ENCODE measurements around the gene HNF4A. TPM values are rescaled to one million over a fixed set of nuclear protein-coding genes. Genes with fewer than 3 reads are reported as not detected.

Gene HNF4A
- total and polyA plus RNA-seq, 2 of the 4 experiments (the other 2 are of a cell fraction): not detected

DNA sequence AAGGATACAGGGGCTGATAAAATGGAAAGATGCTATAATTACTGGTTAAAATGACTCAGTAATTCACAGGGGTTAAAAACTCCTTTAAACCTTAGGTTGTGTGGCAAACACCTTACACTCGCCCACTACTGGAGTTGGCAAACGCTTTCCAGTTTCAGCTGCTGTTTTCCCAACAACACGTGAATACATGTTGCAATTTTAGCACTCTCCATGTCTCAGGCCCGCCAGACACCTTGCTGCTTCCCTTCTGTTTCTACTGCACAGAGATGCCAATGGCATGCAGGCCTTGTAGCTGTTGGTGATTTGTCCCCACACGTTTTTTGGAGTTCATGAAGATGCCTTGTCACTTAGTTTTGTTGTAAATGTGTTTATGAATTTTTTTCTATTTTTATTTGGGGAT is 114.8 kb downstream of the HNF4A start:
- no peak overlapping the region for H2AK9ac ChIP-seq (replicated peaks; ENCODE audit: low read depth, low read length, poor library complexity)
- no peak overlapping the region for H3K4me2 ChIP-seq (ENCODE audit: low read depth, low read length)
- no peak for ATAC-seq (ENCODE audit: low read depth)
- in situ Hi-C loops (cut with MboI; ENCODE audit: low sequenced_read_pairs): loop anchor here (10.0 kb wide), 2 partner anchors 144 to 256 kb away; partner anchors contain the start of gene OSER1
- H4K8ac ChIP-seq (ENCODE audit: low read depth in 2 of 2, low read length in 2 of 2): no peak overlapping the region
- ChIA-PET CTCF (interaction anchor here (0.5 to 1.1 kb wide), 2 partner anchors 103 to 140 kb away, joined by 3 read pairs; no protein-coding TSS in a partner anchor), POLR2A (ENCODE audit: unreplicated experiment) (no interaction called here)
- H3K14ac ChIP-seq (replicated peaks; ENCODE audit: low read depth, low read length): no peak overlapping the region
- H3K27ac ChIP-seq (ENCODE audit: insufficient read depth, low read length): no peak overlapping the region
- no peaks in the 10 kb centered on the region for H3K9me3 ChIP-seq (ENCODE audit: control insufficient read depth, insufficient read depth, low read length)
- H2AFZ ChIP-seq (replicated peaks; ENCODE audit: low read length, poor library complexity): no peak overlapping the region
- no peak overlapping the region for H4K5ac ChIP-seq (ENCODE audit: low read depth, low read length)
- DNase-seq: no peak
- no peak overlapping the region for H3K18ac ChIP-seq (ENCODE audit: low read depth, low read length)
- 30% methylated on average over 3 of the region's 5 CpGs; no CpG with 5 or more reads in 1 of the 2 experiments for WGBS, 2 experiments (ENCODE audit: extremely low coverage in 2 of 2, insufficient read length in 1 of 2)
- H2BK15ac ChIP-seq (ENCODE audit: low read depth, low read length): no peak overlapping the region
- no peak overlapping the region for H3K23ac ChIP-seq (ENCODE audit: low read depth, low read length)
- no peak overlapping the region for H3K4me3 ChIP-seq (ENCODE audit: insufficient read depth, low read depth, low read length)
- H3K36me3 ChIP-seq (ENCODE audit: control insufficient read depth, insufficient read depth, low read length): no peaks in the 10 kb centered on the region
- 0 out of 2 replicates have a peak, but pooled peaks cover 1% of the 10 kb centered on the region for H3K4me1 ChIP-seq (ENCODE audit: control insufficient read depth, insufficient read depth, low read length)
- no peaks in the 10 kb centered on the region for H4K20me1 ChIP-seq (ENCODE audit: insufficient read depth, low read length)
- TF ChIP-seq SMC3 (IDR thresholded peaks at IDR 0.05; ENCODE audit: low read depth, low read length): no peak
- no peak for TF ChIP-seq POLR2A (IDR thresholded peaks at IDR 0.05; ENCODE audit: low read depth, low read length)
- no peak for TF ChIP-seq RFX5 (IDR thresholded peaks at IDR 0.05; ENCODE audit: low read depth, low read length)
- TF ChIP-seq, protein P1, sequence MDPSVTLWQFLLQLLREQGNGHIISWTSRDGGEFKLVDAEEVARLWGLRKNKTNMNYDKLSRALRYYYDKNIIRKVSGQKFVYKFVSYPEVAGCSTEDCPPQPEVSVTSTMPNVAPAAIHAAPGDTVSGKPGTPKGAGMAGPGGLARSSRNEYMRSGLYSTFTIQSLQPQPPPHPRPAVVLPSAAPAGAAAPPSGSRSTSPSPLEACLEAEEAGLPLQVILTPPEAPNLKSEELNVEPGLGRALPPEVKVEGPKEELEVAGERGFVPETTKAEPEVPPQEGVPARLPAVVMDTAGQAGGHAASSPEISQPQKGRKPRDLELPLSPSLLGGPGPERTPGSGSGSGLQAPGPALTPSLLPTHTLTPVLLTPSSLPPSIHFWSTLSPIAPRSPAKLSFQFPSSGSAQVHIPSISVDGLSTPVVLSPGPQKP (IDR thresholded peaks at IDR 0.05; ENCODE audit: borderline replicate concordance, low read depth, low read length): no peak
- TF ChIP-seq MAZ (IDR thresholded peaks at IDR 0.05; ENCODE audit: borderline replicate concordance, low read depth, low read length): no peak
- TF ChIP-seq CHD1 (IDR thresholded peaks at IDR 0.05; ENCODE audit: low read depth, low read length): no peak
- TF ChIP-seq, protein P2, sequence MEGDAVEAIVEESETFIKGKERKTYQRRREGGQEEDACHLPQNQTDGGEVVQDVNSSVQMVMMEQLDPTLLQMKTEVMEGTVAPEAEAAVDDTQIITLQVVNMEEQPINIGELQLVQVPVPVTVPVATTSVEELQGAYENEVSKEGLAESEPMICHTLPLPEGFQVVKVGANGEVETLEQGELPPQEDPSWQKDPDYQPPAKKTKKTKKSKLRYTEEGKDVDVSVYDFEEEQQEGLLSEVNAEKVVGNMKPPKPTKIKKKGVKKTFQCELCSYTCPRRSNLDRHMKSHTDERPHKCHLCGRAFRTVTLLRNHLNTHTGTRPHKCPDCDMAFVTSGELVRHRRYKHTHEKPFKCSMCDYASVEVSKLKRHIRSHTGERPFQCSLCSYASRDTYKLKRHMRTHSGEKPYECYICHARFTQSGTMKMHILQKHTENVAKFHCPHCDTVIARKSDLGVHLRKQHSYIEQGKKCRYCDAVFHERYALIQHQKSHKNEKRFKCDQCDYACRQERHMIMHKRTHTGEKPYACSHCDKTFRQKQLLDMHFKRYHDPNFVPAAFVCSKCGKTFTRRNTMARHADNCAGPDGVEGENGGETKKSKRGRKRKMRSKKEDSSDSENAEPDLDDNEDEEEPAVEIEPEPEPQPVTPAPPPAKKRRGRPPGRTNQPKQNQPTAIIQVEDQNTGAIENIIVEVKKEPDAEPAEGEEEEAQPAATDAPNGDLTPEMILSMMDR (conservative IDR thresholded peaks at IDR 0.05; ENCODE audit: low read depth, low read length): no peak
- TF ChIP-seq CEBPB (IDR thresholded peaks at IDR 0.05; ENCODE audit: low read depth, low read length): no peak
- no peak for TF ChIP-seq RCOR1 (IDR thresholded peaks at IDR 0.05; ENCODE audit: insufficient replicate concordance, low read length)
- no peak for TF ChIP-seq FOS (IDR thresholded peaks at IDR 0.05; ENCODE audit: low read depth, low read length)
- TF ChIP-seq NFE2L2 (IDR thresholded peaks at IDR 0.05; ENCODE audit: low read depth, low read length): no peak
- H2BK20ac ChIP-seq (ENCODE audit: low read depth, low read length): no peak overlapping the region
- peaks cover 5% of the 10 kb centered on the region; the same call in 1 of the 2 replicates for H3K9me1 ChIP-seq (ENCODE audit: insufficient read depth, low read length)
- no TSS peak for BruUV-seq (replicated peaks)
- H3K79me1 ChIP-seq (ENCODE audit: low read depth in 1 of 2, low read length in 2 of 2): peaks cover 0 to 3% of the 10 kb centered on the region in 2 experiments; a peak in 1 of 4 replicates
- no peak overlapping the region for H3K56ac ChIP-seq (ENCODE audit: extremely low read depth, insufficient read depth, low read length)
- no peak overlapping the region for H3K9ac ChIP-seq (ENCODE audit: low read depth, low read length)
- H2AK5ac ChIP-seq (ENCODE audit: low read depth, low read length): no peak overlapping the region
- no peak overlapping the region for H2BK120ac ChIP-seq (ENCODE audit: low read depth, low read length)
- intact Hi-C loops (cut with micrococcal nuclease): no loop called here
- H3K4ac ChIP-seq (ENCODE audit: low read depth, low read length): no peak overlapping the region
- dilution Hi-C loops (cut with HindIII; ENCODE audit: low sequenced_read_pairs, unreplicated experiment): no loop called here
- no peak overlapping the region for H2BK5ac ChIP-seq (ENCODE audit: low read depth, low read length, poor library complexity, severe bottlenecking)
- no peak overlapping the region for H4K91ac ChIP-seq (ENCODE audit: insufficient read depth, low read depth, low read length)
- H3K27me3 ChIP-seq (ENCODE audit: control insufficient read depth, insufficient read depth, low read length): peaks cover 24% of the 10 kb centered on the region
